ENCODE data around the gene DDX10.

The DDX10 gene

GRCh38 chr11:108743851-108744250 is 79.0 kb downstream of the DDX10 start:
- no peak for TF ChIP-seq CTCF (IDR thresholded peaks at IDR 0.05)
- Histone ChIP-seq H3K27me3 (no peaks in the 10 kb centered on the region), H3K27ac (no peak overlapping the region), H3K4me3 (ENCODE audit: low read depth in 1 of 2, low read length in 1 of 2) (no peak overlapping the region), H3K9me3 (no peaks in the 10 kb centered on the region), H3K36me3 (no peaks in the 10 kb centered on the region), H3K4me1 (ENCODE audit: control insufficient read depth in 1 of 2, insufficient read depth in 1 of 2, low read depth in 1 of 2, low read length in 1 of 2) (no peaks in the 10 kb centered on the region)

GRCh38 chr11:108748968-108749367 is 84.1 kb downstream of the DDX10 start:
- H3K9me3 ChIP-seq: no peaks in the 10 kb centered on the region
- H3K36me3 ChIP-seq: no peaks in the 10 kb centered on the region
- H3K4me1 ChIP-seq (ENCODE audit: control insufficient read depth in 1 of 2, insufficient read depth in 1 of 2, low read depth in 1 of 2, low read length in 1 of 2): no peaks in the 10 kb centered on the region
- no peak for TF ChIP-seq CTCF (IDR thresholded peaks at IDR 0.05)
- no peaks in the 10 kb centered on the region for H3K27me3 ChIP-seq
- no peak overlapping the region for H3K4me3 ChIP-seq (ENCODE audit: low read depth in 1 of 2, low read length in 1 of 2)
- no peak overlapping the region for H3K27ac ChIP-seq

DNA sequence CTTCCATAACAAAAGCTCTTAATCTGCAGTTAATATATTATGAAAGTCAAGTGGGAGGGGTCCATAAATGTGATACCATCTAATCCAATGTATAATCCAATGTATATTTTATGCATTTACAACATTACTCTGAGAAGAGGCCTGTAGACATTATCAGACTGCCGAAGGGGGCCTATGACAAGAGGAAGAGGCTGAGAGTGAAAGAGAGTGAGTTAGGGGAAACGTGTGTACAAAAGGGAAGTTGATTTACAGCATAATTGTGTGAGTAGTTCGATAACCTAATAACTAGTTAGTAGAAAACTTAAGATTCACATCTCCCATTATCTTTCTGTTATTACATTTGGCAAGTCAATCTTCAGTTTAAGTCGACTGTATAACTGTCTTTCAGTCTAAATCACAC is 86.6 kb downstream of the DDX10 start:
- no peak overlapping the region for H3K4me3 ChIP-seq (ENCODE audit: low read depth in 1 of 2, low read length in 1 of 2)
- no peaks in the 10 kb centered on the region for H3K9me3 ChIP-seq
- no peak for TF ChIP-seq CTCF (IDR thresholded peaks at IDR 0.05)
- H3K27ac ChIP-seq: no peak overlapping the region
- no peaks in the 10 kb centered on the region for H3K27me3 ChIP-seq
- H3K36me3 ChIP-seq: no peaks in the 10 kb centered on the region
- H3K4me1 ChIP-seq (ENCODE audit: control insufficient read depth in 1 of 2, insufficient read depth in 1 of 2, low read depth in 1 of 2, low read length in 1 of 2): no peaks in the 10 kb centered on the region

DNA sequence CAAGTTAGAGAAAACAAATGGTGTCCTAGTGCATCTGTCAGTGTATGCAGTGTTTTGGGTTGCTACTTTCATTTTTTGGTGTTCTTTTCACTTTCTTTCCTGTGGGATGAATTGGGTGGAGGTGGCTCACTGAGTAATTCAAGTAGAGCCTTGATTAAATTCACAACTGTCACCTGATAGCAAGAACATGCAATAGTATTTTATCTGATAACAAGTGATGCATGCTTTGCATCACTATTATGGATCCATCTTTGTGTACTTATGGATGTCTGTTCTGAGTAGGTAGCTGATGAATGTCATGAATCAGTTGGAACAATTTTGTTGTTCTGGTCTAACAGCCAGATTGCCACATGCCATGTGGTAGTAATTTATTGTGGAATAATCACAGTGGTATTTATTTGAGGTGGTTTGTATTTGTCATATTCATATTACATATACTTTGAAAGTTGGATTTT is 87.5 kb downstream of the DDX10 start:
- Histone ChIP-seq H3K4me1 (ENCODE audit: control insufficient read depth in 1 of 2, insufficient read depth in 1 of 2, low read depth in 1 of 2, low read length in 1 of 2) (no peaks in the 10 kb centered on the region), H3K9me3 (no peaks in the 10 kb centered on the region), H3K27me3 (no peaks in the 10 kb centered on the region), H3K4me3 (ENCODE audit: low read depth in 1 of 2, low read length in 1 of 2) (no peak overlapping the region), H3K36me3 (no peaks in the 10 kb centered on the region), H3K27ac (no peak overlapping the region)
- no peak for TF ChIP-seq CTCF (IDR thresholded peaks at IDR 0.05)

DNA sequence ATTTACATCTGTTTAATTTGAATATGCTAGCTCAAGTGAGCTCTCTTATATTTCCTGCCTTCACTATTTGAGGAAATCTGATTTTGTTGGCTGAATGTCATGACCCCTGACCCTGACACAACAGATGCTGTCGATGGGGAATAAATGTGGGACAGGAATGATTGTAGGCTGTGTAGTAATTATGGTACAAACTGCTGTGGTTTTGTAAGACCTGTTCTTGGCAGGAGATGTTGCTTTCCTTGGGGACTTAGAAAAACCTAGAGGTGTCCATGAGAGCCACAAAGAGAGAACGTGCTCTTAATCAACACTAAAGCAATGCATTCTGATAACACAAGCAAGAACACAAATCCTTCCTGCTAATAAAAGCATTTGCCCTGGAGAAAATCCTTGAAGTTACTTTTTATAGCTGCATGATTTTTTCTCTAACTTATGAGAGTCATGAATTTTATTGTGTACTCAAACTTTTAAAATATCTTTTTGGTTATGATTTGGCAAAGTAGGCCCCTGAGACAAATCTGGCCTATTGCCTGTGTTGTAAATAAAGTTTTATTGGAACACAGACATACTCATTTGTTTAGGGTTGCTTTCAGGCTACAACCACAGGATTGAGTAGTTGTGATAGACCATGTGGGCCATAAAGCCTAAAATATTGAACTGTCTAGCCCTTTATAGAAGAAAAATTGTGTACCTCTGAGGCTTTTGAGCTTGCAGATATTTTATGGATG is 90.2 kb downstream of the DDX10 start:
- H3K27ac ChIP-seq: no peak overlapping the region
- H3K4me1 ChIP-seq (ENCODE audit: control insufficient read depth in 1 of 2, insufficient read depth in 1 of 2, low read depth in 1 of 2, low read length in 1 of 2): no peaks in the 10 kb centered on the region
- H3K27me3 ChIP-seq: no peaks in the 10 kb centered on the region
- no peaks in the 10 kb centered on the region for H3K36me3 ChIP-seq
- H3K9me3 ChIP-seq: no peaks in the 10 kb centered on the region
- TF ChIP-seq CTCF (IDR thresholded peaks at IDR 0.05): no peak
- no peak overlapping the region for H3K4me3 ChIP-seq (ENCODE audit: low read depth in 1 of 2, low read length in 1 of 2)
